ENCODE results near the gene RSPH6A.
"Not testable (repeated sequence)": the region's sequence is repeated elsewhere in the genome, so short reads cannot be mapped to it uniquely, and the experiment has no call there.

RSPH6A gene

DNA sequence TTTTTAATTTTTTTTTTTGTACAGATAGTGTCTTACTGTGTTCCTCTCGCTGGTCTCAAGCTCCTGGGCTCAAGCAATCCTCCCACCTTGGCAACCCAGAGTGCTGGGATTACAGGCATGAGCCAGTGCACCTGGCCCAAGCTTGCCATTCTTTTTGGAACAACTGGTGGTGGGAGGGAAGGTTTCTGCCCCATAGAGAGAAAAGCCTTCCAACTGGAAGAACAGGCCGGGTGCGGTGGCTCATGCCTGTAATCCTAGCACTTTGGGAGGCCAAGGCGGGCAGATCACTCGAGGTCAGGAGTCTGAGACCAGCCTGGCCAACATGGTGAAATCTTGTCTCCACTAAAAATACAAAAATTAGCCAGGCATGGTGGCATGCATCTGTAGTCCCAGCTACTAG, 15.6 kb downstream of the RSPH6A start:
- H3K36me3 ChIP-seq (ENCODE audit: control insufficient read depth in 1 of 2, insufficient read depth in 2 of 2, low read length in 2 of 2); H3K4me1 ChIP-seq (ENCODE audit: control insufficient read depth in 1 of 2, insufficient read depth in 2 of 2, low read length in 2 of 2); H3K27me3 ChIP-seq (ENCODE audit: low read depth, low read length); H3K9me3 ChIP-seq (ENCODE audit: control insufficient read depth in 1 of 2, low read length in 2 of 2); H3K4me3 ChIP-seq (ENCODE audit: low read depth in 1 of 2, low read length in 2 of 2); H3K27ac ChIP-seq (ENCODE audit: low read length): not testable (repeated sequence)

DNA sequence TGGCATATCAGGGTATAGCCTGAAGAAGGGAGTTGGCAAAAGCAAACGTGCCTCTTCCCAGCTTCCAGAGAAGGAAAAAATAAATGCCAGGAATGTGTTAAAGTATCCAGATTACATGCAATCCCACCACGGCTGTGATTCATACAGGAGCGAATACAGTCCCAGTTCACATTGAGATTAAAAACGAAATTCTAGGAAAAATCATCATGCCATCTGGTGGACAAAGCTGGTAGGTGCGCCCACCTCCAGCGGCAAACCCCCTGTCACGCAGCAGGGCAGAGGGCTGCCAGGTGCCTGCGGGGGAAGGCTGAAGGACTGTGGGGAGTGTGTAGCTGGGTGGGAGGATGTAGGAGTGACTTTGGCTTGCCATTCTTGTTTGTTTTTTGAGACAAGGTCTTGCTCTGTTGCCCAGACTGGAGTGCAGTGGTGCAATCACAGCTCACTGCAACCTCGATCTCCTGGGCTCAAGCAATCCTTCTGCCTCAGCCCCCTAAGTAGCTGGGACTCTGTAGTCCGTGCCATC, 16.1 kb downstream of the RSPH6A start:
- H3K4me1 ChIP-seq (ENCODE audit: control insufficient read depth in 1 of 2, insufficient read depth in 2 of 2, low read length in 2 of 2), result peaks cover 0 to 6% of the 10 kb centered on the region in 2 donors
- H3K4me3 ChIP-seq (ENCODE audit: low read depth in 1 of 2, low read length in 2 of 2), result no peak overlapping the region
- H3K27me3 ChIP-seq (ENCODE audit: low read depth, low read length), result no peaks in the 10 kb centered on the region
- no peak overlapping the region for H3K27ac ChIP-seq (ENCODE audit: low read length)
- no peaks in the 10 kb centered on the region for H3K36me3 ChIP-seq (ENCODE audit: control insufficient read depth in 1 of 2, insufficient read depth in 2 of 2, low read length in 2 of 2)
- no peaks in the 10 kb centered on the region for H3K9me3 ChIP-seq (ENCODE audit: control insufficient read depth in 1 of 2, low read length in 2 of 2)

DNA sequence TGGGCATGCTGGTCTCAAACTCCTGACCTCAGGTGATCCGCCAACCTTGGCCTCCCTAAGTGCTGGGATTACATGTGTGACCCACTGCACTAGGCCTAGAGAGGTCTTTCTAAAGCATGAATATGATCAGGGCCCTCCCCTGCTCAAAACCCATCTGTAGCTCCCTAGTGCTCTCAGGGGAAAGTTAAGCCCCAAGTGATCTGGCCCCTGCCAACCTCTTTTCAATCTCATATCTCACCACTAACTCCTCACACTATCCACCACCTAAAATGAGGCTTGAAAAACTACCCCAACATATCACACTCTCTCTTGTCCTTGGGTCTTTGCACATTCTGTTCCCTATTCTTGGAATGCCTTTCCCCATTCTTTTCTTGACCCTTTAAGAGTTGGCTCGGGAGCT, 20.5 kb downstream of the RSPH6A start:
- H3K36me3 ChIP-seq (ENCODE audit: control insufficient read depth in 1 of 2, insufficient read depth in 2 of 2, low read length in 2 of 2), result peaks cover 0 to 4% of the 10 kb centered on the region in 2 donors
- no peak overlapping the region for H3K27ac ChIP-seq (ENCODE audit: low read length)
- H3K9me3 ChIP-seq (ENCODE audit: control insufficient read depth in 1 of 2, low read length in 2 of 2), result no peaks in the 10 kb centered on the region
- H3K4me1 ChIP-seq (ENCODE audit: control insufficient read depth in 1 of 2, insufficient read depth in 2 of 2, low read length in 2 of 2), result peaks cover 0 to 29% of the 10 kb centered on the region in 2 donors
- no peak overlapping the region for H3K4me3 ChIP-seq (ENCODE audit: low read depth in 1 of 2, low read length in 2 of 2)
- no peaks in the 10 kb centered on the region for H3K27me3 ChIP-seq (ENCODE audit: low read depth, low read length)

- H3K36me3 ChIP-seq (ENCODE audit: control insufficient read depth in 1 of 2, insufficient read depth in 2 of 2, low read length in 2 of 2), result peaks cover 7 to 11% of the 10 kb centered on the region in 2 donors
These were observed 21.2 kb downstream of the RSPH6A start for GRCh38 chr19:45793876-45794275.

GRCh38 chr19:45793178-45793564, 21.9 kb downstream of the RSPH6A start:
- H3K27ac ChIP-seq (ENCODE audit: low read length), result no peak overlapping the region
- H3K9me3 ChIP-seq (ENCODE audit: control insufficient read depth in 1 of 2, low read length in 2 of 2), result no peaks in the 10 kb centered on the region
- H3K4me3 ChIP-seq (ENCODE audit: low read depth in 1 of 2, low read length in 2 of 2), result peak overlapping the region in 1 of 2 donors; percentile 12
- peaks cover 8 to 18% of the 10 kb centered on the region in 2 donors for H3K36me3 ChIP-seq (ENCODE audit: control insufficient read depth in 1 of 2, insufficient read depth in 2 of 2, low read length in 2 of 2)
- H3K27me3 ChIP-seq (ENCODE audit: low read depth, low read length), result no peaks in the 10 kb centered on the region
- H3K4me1 ChIP-seq (ENCODE audit: control insufficient read depth in 1 of 2, insufficient read depth in 2 of 2, low read length in 2 of 2), result peaks cover 0 to 23% of the 10 kb centered on the region in 2 donors

More at GRCh38 chr19:45793876-45794275, 21.2 kb downstream of the RSPH6A start:
- Histone ChIP-seq H3K4me1 (ENCODE audit: control insufficient read depth in 1 of 2, insufficient read depth in 2 of 2, low read length in 2 of 2) (peaks cover 0 to 25% of the 10 kb centered on the region in 2 donors), H3K27me3 (ENCODE audit: low read depth, low read length) (no peaks in the 10 kb centered on the region), H3K4me3 (ENCODE audit: low read depth in 1 of 2, low read length in 2 of 2) (no peak overlapping the region), H3K9me3 (ENCODE audit: control insufficient read depth in 1 of 2, low read length in 2 of 2) (no peaks in the 10 kb centered on the region), H3K27ac (ENCODE audit: low read length) (no peak overlapping the region)

- peak within 1 kb of the TSS; percentile 43 for H3K27ac ChIP-seq (ENCODE audit: low read length)
- peaks cover 0 to 23% of the 10 kb centered on the region in 2 donors for H3K4me1 ChIP-seq (ENCODE audit: control insufficient read depth in 1 of 2, insufficient read depth in 2 of 2, low read length in 2 of 2)
- H3K27me3 ChIP-seq (ENCODE audit: low read depth, low read length), result no peaks in the 10 kb centered on the region
- H3K36me3 ChIP-seq (ENCODE audit: control insufficient read depth in 1 of 2, insufficient read depth in 2 of 2, low read length in 2 of 2), result peaks cover 8 to 19% of the 10 kb centered on the region in 2 donors
- peak within 1 kb of the TSS; percentile 75 to 87 for H3K4me3 ChIP-seq (ENCODE audit: low read depth in 1 of 2, low read length in 2 of 2)
- no peaks in the 10 kb centered on the region for H3K9me3 ChIP-seq (ENCODE audit: control insufficient read depth in 1 of 2, low read length in 2 of 2)
These were observed 22.5 kb downstream of the RSPH6A start, which contains the start of gene DMWD for GRCh38 chr19:45792470-45793177. Gene DMWD, minus strand, starts transcription at chr19:45792845. Its CDS starts 89 bp downstream, at chr19:45792756.

DNA sequence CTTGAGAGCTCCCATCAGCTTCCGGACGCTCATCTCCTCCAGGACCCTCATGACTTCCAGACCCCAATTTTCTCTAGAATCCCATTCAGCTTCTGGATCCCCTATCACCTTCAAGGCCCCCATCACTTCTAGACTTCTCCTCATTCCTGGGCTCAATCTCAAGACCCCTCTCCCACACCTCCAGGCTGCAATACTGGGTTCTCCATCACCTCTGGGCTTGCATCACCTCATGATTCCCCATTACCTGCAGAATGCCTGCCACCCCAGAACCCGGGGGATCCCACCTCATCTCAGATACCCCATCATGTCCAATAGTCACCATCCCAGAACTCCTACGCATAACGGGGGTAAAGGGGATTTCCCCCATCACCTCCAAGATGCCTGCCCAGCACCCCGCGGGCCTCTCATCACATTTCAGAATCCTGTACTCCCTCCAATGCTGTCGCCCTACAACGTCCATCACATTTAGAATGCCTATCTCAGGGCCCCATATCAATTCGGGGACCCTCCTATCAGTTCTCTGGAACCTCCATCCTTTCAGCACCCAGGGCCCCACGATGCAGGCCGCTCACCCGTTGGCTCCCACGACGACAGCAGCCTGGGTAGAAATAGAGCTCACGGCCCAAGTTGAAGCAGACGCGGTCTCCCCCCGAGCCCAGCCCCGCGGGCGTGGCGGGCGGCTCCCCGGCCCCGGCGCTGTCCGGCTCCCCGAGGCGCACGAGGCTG, 23.2 kb downstream of the RSPH6A start:
- Histone ChIP-seq H3K36me3 (ENCODE audit: control insufficient read depth in 1 of 2, insufficient read depth in 2 of 2, low read length in 2 of 2) (peaks cover 8 to 25% of the 10 kb centered on the region in 2 donors), H3K9me3 (ENCODE audit: control insufficient read depth in 1 of 2, low read length in 2 of 2) (no peaks in the 10 kb centered on the region), H3K27me3 (ENCODE audit: low read depth, low read length) (no peaks in the 10 kb centered on the region), H3K4me3 (ENCODE audit: low read depth in 1 of 2, low read length in 2 of 2) (peak overlapping the region; percentile 75 to 87), H3K27ac (ENCODE audit: low read length) (peak overlapping the region; percentile 43), H3K4me1 (ENCODE audit: control insufficient read depth in 1 of 2, insufficient read depth in 2 of 2, low read length in 2 of 2) (peaks cover 0 to 23% of the 10 kb centered on the region in 2 donors)

- peak overlapping the region in 1 of 2 donors; percentile 87 for H3K4me3 ChIP-seq (ENCODE audit: low read depth in 1 of 2, low read length in 2 of 2)
- peaks cover 0 to 23% of the 10 kb centered on the region in 2 donors for H3K4me1 ChIP-seq (ENCODE audit: control insufficient read depth in 1 of 2, insufficient read depth in 2 of 2, low read length in 2 of 2)
- peaks cover 8 to 34% of the 10 kb centered on the region in 2 donors for H3K36me3 ChIP-seq (ENCODE audit: control insufficient read depth in 1 of 2, insufficient read depth in 2 of 2, low read length in 2 of 2)
- H3K9me3 ChIP-seq (ENCODE audit: control insufficient read depth in 1 of 2, low read length in 2 of 2), result no peaks in the 10 kb centered on the region
- no peak overlapping the region for H3K27ac ChIP-seq (ENCODE audit: low read length)
- H3K27me3 ChIP-seq (ENCODE audit: low read depth, low read length), result no peaks in the 10 kb centered on the region
These were observed 24.2 kb downstream of the RSPH6A start for GRCh38 chr19:45790942-45791341.

DNA sequence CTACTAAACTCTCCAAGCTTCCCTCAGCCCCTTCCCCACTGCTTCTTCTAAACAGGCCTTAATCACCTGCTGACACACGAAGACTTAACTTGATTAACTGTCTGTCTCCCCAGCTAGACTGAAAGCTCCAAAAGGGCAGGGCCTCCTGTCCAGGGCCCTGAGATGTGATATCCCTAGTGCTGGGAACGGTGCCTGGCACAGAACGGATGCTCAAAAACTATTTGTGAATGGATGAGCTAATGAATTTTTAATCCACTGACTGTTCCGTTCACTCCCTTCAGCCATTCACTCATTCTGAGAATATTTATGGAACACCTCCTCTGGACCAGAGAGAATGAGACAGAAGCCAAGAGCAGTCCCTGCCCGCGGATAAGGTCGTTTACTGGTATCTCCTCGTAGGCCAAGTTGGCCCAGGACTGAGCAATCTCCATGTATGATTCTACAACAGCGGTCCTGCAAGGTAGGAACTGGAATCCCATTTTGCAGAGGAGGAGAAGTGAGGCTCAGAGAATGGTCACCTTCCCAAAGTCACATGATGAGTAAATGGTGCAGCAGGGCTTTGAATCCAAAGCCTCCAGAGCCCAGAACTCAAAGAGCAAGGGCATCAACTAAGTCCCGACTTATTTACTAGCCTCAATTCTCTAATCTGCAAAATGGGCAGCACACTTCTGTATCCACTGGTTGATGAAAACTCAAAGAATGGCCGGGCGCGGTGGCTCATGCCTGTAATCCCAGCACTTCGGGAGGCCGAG, 25.9 kb downstream of the RSPH6A start:
- peaks cover 0 to 23% of the 10 kb centered on the region in 2 donors for H3K4me1 ChIP-seq (ENCODE audit: control insufficient read depth in 1 of 2, insufficient read depth in 2 of 2, low read length in 2 of 2)
- no peak overlapping the region for H3K4me3 ChIP-seq (ENCODE audit: low read depth in 1 of 2, low read length in 2 of 2)
- H3K27me3 ChIP-seq (ENCODE audit: low read depth, low read length), result no peaks in the 10 kb centered on the region
- H3K36me3 ChIP-seq (ENCODE audit: control insufficient read depth in 1 of 2, insufficient read depth in 2 of 2, low read length in 2 of 2), result peaks cover 8 to 38% of the 10 kb centered on the region in 2 donors
- no peak overlapping the region for H3K27ac ChIP-seq (ENCODE audit: low read length)
- no peaks in the 10 kb centered on the region for H3K9me3 ChIP-seq (ENCODE audit: control insufficient read depth in 1 of 2, low read length in 2 of 2)

- Histone ChIP-seq H3K4me1 (ENCODE audit: control insufficient read depth in 1 of 2, insufficient read depth in 2 of 2, low read length in 2 of 2) (peaks cover 0 to 24% of the 10 kb centered on the region in 2 donors), H3K27ac (ENCODE audit: low read length) (no peak overlapping the region), H3K36me3 (ENCODE audit: control insufficient read depth in 1 of 2, insufficient read depth in 2 of 2, low read length in 2 of 2) (peaks cover 8 to 38% of the 10 kb centered on the region in 2 donors)
These were observed 28.6 kb downstream of the RSPH6A start for GRCh38 chr19:45786533-45786894.

More at GRCh38 chr19:45786533-45786894, 28.6 kb downstream of the RSPH6A start:
- Histone ChIP-seq H3K27me3 (ENCODE audit: low read depth, low read length) (no peaks in the 10 kb centered on the region), H3K9me3 (ENCODE audit: control insufficient read depth in 1 of 2, low read length in 2 of 2) (no peaks in the 10 kb centered on the region), H3K4me3 (ENCODE audit: low read depth in 1 of 2, low read length in 2 of 2) (no peak overlapping the region)

Data from muscle layer of duodenum (tissue), 2 donors.